Liver (tissue), 3 donors: Measurements from ENCODE around the gene ICAM3.

Experiments used
- EGR1 ChIP-seq, 2 donors: IDR thresholded peaks; 2 replicates each; pipeline ENCODE4 v1.6.1; 2016 to 2018; ENCODE audit warnings: antibody characterized with exemption in 2 of 2, low read depth in 2 of 2
- GABPA ChIP-seq, 2 donors: IDR thresholded peaks in 1 of 2; conservative IDR thresholded peaks in 1 of 2; 2 replicates each; pipeline ENCODE4 v1.6.1; 2016; ENCODE audit warnings: antibody characterized with exemption in 2 of 2, mild to moderate bottlenecking in 1 of 2, moderate library complexity in 1 of 2
- HNF4G ChIP-seq: IDR thresholded peaks from 2 replicates; pipeline ENCODE4 v1.6.1; 2016; ENCODE audit warnings: antibody characterized with exemption
- JUND ChIP-seq, 2 donors: IDR thresholded peaks; 2 replicates each; pipeline ENCODE4 v1.6.1; 2016; ENCODE audit warnings: antibody characterized with exemption in 2 of 2
- NR2F2 ChIP-seq: IDR thresholded peaks from 2 replicates; pipeline ENCODE4 v1.6.1; 2016; ENCODE audit warnings: antibody characterized with exemption
- RAD21 ChIP-seq, 2 donors: IDR thresholded peaks; 2 replicates each; pipeline ENCODE4 v1.6.1; 2016; ENCODE audit warnings: antibody characterized with exemption in 2 of 2, mild to moderate bottlenecking in 2 of 2
- RXRA ChIP-seq, 2 donors: IDR thresholded peaks; 2 replicates each; pipeline ENCODE4 v1.6.1; 2017 to 2018; ENCODE audit warnings: antibody characterized with exemption in 2 of 2, mild to moderate bottlenecking in 1 of 2
- SP1 ChIP-seq: IDR thresholded peaks from 2 replicates; pipeline ENCODE4 v1.6.1; 2018; ENCODE audit warnings: antibody characterized with exemption, mild to moderate bottlenecking
- TAF1 ChIP-seq: conservative IDR thresholded peaks from 2 replicates; pipeline ENCODE4 v1.6.1; 2016; ENCODE audit warnings: antibody characterized with exemption, mild to moderate bottlenecking
- YY1 ChIP-seq: IDR thresholded peaks from 2 replicates; pipeline ENCODE4 v1.6.1; 2016; ENCODE audit warnings: antibody characterized with exemption, mild to moderate bottlenecking
- TF ChIP-seq, protein P1 (sequence below): fragments of 150-350 bp; IDR thresholded peaks from 2 replicates; pipeline ENCODE4 v1.5.1; 2017; ENCODE audit warnings: improper control_type of control experiment, low read depth, low read length; ENCODE audit not compliant: missing input control
- TF ChIP-seq, protein P2 (sequence below): IDR thresholded peaks from 2 replicates; pipeline ENCODE4 v1.6.1; 2016; ENCODE audit warnings: antibody characterized with exemption, mild to moderate bottlenecking
- TF ChIP-seq, protein P3 (sequence below): IDR thresholded peaks from 2 replicates; pipeline ENCODE4 v1.6.1; 2016; ENCODE audit warnings: antibody characterized with exemption
- TF ChIP-seq, protein P4 (sequence below): IDR thresholded peaks from 2 replicates; pipeline ENCODE4 v1.6.1; 2016; ENCODE audit warnings: antibody characterized with exemption
- donor health status: healthy.
- donor health status: healthy.

DNA sequence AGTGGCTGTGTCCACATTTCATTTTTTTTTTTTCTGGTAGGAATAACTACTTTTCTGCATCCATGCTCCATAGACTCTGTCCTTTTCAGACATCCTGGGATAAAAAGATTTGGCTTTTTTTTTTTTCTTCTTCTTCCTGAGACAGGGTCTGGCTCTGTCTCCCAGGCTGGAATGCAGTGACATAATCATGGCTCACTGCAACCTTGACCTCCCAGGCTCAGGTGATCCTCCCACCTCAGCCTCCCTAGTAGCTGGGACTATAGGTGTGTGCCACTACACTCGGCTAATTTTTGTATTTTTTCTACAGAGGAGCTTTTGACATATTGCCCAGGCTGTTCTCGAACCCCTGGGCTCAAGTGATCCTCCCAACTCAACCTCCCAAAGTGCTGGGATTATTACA lies 4.1 kb upstream of the ICAM3 start:
- TF ChIP-seq, protein P1, sequence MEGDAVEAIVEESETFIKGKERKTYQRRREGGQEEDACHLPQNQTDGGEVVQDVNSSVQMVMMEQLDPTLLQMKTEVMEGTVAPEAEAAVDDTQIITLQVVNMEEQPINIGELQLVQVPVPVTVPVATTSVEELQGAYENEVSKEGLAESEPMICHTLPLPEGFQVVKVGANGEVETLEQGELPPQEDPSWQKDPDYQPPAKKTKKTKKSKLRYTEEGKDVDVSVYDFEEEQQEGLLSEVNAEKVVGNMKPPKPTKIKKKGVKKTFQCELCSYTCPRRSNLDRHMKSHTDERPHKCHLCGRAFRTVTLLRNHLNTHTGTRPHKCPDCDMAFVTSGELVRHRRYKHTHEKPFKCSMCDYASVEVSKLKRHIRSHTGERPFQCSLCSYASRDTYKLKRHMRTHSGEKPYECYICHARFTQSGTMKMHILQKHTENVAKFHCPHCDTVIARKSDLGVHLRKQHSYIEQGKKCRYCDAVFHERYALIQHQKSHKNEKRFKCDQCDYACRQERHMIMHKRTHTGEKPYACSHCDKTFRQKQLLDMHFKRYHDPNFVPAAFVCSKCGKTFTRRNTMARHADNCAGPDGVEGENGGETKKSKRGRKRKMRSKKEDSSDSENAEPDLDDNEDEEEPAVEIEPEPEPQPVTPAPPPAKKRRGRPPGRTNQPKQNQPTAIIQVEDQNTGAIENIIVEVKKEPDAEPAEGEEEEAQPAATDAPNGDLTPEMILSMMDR: no peak
- TF ChIP-seq, protein P2, sequence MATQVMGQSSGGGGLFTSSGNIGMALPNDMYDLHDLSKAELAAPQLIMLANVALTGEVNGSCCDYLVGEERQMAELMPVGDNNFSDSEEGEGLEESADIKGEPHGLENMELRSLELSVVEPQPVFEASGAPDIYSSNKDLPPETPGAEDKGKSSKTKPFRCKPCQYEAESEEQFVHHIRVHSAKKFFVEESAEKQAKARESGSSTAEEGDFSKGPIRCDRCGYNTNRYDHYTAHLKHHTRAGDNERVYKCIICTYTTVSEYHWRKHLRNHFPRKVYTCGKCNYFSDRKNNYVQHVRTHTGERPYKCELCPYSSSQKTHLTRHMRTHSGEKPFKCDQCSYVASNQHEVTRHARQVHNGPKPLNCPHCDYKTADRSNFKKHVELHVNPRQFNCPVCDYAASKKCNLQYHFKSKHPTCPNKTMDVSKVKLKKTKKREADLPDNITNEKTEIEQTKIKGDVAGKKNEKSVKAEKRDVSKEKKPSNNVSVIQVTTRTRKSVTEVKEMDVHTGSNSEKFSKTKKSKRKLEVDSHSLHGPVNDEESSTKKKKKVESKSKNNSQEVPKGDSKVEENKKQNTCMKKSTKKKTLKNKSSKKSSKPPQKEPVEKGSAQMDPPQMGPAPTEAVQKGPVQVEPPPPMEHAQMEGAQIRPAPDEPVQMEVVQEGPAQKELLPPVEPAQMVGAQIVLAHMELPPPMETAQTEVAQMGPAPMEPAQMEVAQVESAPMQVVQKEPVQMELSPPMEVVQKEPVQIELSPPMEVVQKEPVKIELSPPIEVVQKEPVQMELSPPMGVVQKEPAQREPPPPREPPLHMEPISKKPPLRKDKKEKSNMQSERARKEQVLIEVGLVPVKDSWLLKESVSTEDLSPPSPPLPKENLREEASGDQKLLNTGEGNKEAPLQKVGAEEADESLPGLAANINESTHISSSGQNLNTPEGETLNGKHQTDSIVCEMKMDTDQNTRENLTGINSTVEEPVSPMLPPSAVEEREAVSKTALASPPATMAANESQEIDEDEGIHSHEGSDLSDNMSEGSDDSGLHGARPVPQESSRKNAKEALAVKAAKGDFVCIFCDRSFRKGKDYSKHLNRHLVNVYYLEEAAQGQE: no peak
- no peak for TF ChIP-seq TAF1
- TF ChIP-seq SP1: no peak
- TF ChIP-seq EGR1 (IDR thresholded peaks at IDR 0.05; ENCODE audit: low read depth in 2 of 2): no peak
- TF ChIP-seq, protein P3, sequence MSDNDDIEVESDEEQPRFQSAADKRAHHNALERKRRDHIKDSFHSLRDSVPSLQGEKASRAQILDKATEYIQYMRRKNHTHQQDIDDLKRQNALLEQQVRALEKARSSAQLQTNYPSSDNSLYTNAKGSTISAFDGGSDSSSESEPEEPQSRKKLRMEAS: no peak
- TF ChIP-seq JUND (IDR thresholded peaks at IDR 0.05): no peak
- TF ChIP-seq HNF4G: no peak
- TF ChIP-seq GABPA (IDR thresholded peaks at IDR 0.05 in 1 of 2, conservative IDR thresholded peaks at IDR 0.05 in 1 of 2): no peak
- no peak for TF ChIP-seq YY1
- no peak for TF ChIP-seq RAD21 (IDR thresholded peaks at IDR 0.05)
- TF ChIP-seq, protein P4, sequence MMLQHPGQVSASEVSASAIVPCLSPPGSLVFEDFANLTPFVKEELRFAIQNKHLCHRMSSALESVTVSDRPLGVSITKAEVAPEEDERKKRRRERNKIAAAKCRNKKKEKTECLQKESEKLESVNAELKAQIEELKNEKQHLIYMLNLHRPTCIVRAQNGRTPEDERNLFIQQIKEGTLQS: no peak
- no peak for TF ChIP-seq RXRA (IDR thresholded peaks at IDR 0.05)
- TF ChIP-seq NR2F2: no peak
